ENCODE data around the gene TMPRSS2.

DNA sequence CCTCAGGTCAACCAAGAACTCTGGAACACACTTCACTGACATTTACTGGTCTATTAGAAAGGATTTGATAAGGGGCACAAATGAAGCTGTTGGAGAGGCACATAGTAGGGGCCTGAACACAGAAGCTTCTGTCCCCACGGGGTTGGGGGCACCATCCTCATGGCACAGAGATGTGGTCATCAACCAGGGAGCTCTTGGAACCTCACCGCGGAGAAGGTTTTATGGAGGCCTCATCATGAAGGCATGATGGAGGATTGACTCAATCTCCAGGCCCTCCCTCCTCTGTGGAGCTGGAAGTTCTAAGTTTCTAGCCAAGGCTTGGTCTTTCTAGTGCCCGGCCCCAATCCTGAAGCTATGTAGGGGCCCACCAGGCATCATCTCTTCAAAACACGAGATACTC is 58.3 kb downstream of the TMPRSS2 start:
- TF ChIP-seq, protein P1, sequence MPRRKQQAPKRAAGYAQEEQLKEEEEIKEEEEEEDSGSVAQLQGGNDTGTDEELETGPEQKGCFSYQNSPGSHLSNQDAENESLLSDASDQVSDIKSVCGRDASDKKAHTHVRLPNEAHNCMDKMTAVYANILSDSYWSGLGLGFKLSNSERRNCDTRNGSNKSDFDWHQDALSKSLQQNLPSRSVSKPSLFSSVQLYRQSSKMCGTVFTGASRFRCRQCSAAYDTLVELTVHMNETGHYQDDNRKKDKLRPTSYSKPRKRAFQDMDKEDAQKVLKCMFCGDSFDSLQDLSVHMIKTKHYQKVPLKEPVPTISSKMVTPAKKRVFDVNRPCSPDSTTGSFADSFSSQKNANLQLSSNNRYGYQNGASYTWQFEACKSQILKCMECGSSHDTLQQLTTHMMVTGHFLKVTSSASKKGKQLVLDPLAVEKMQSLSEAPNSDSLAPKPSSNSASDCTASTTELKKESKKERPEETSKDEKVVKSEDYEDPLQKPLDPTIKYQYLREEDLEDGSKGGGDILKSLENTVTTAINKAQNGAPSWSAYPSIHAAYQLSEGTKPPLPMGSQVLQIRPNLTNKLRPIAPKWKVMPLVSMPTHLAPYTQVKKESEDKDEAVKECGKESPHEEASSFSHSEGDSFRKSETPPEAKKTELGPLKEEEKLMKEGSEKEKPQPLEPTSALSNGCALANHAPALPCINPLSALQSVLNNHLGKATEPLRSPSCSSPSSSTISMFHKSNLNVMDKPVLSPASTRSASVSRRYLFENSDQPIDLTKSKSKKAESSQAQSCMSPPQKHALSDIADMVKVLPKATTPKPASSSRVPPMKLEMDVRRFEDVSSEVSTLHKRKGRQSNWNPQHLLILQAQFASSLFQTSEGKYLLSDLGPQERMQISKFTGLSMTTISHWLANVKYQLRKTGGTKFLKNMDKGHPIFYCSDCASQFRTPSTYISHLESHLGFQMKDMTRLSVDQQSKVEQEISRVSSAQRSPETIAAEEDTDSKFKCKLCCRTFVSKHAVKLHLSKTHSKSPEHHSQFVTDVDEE (CRISPR knock-in tag; IDR thresholded peaks at IDR 0.05), result no peak
- no peak for TF ChIP-seq ZNF565 (CRISPR knock-in tag; conservative IDR thresholded peaks at IDR 0.05; ENCODE audit: low read depth)
- TF ChIP-seq, protein P2, sequence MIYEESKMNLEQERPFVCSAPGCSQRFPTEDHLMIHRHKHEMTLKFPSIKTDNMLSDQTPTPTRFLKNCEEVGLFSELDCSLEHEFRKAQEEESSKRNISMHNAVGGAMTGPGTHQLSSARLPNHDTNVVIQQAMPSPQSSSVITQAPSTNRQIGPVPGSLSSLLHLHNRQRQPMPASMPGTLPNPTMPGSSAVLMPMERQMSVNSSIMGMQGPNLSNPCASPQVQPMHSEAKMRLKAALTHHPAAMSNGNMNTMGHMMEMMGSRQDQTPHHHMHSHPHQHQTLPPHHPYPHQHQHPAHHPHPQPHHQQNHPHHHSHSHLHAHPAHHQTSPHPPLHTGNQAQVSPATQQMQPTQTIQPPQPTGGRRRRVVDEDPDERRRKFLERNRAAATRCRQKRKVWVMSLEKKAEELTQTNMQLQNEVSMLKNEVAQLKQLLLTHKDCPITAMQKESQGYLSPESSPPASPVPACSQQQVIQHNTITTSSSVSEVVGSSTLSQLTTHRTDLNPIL (CRISPR knock-in tag; IDR thresholded peaks at IDR 0.05; ENCODE audit: low read depth), result no peak
- no peak for TF ChIP-seq ZFP3 (CRISPR knock-in tag; IDR thresholded peaks at IDR 0.05)
- no peak for TF ChIP-seq TCF4 (CRISPR knock-in tag; IDR thresholded peaks at IDR 0.05; ENCODE audit: borderline replicate concordance)
- no peak for TF ChIP-seq ZFP30 (CRISPR knock-in tag; IDR thresholded peaks at IDR 0.05)
- no peak for TF ChIP-seq ZNF70 (CRISPR knock-in tag; IDR thresholded peaks at IDR 0.05)
- TF ChIP-seq RARB (CRISPR knock-in tag; IDR thresholded peaks at IDR 0.05), result no peak
- TF ChIP-seq ZNF8 (CRISPR knock-in tag; IDR thresholded peaks at IDR 0.05), result no peak
- TF ChIP-seq, protein P3, sequence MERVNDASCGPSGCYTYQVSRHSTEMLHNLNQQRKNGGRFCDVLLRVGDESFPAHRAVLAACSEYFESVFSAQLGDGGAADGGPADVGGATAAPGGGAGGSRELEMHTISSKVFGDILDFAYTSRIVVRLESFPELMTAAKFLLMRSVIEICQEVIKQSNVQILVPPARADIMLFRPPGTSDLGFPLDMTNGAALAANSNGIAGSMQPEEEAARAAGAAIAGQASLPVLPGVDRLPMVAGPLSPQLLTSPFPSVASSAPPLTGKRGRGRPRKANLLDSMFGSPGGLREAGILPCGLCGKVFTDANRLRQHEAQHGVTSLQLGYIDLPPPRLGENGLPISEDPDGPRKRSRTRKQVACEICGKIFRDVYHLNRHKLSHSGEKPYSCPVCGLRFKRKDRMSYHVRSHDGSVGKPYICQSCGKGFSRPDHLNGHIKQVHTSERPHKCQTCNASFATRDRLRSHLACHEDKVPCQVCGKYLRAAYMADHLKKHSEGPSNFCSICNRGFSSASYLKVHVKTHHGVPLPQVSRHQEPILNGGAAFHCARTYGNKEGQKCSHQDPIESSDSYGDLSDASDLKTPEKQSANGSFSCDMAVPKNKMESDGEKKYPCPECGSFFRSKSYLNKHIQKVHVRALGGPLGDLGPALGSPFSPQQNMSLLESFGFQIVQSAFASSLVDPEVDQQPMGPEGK (CRISPR knock-in tag; IDR thresholded peaks at IDR 0.05; ENCODE audit: borderline replicate concordance), result no peak
- TF ChIP-seq, protein P4, sequence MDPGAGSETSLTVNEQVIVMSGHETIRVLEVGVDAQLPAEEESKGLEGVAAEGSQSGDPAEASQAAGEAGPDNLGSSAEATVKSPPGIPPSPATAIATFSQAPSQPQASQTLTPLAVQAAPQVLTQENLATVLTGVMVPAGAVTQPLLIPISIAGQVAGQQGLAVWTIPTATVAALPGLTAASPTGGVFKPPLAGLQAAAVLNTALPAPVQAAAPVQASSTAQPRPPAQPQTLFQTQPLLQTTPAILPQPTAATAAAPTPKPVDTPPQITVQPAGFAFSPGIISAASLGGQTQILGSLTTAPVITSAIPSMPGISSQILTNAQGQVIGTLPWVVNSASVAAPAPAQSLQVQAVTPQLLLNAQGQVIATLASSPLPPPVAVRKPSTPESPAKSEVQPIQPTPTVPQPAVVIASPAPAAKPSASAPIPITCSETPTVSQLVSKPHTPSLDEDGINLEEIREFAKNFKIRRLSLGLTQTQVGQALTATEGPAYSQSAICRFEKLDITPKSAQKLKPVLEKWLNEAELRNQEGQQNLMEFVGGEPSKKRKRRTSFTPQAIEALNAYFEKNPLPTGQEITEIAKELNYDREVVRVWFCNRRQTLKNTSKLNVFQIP (CRISPR knock-in tag; IDR thresholded peaks at IDR 0.05; ENCODE audit: borderline replicate concordance, low read depth), result no peak
- TF ChIP-seq ARNTL (CRISPR knock-in tag; IDR thresholded peaks at IDR 0.05; ENCODE audit: borderline replicate concordance, low read depth), result no peak

All from SK-N-SH treated with all-trans-retinoic acid at 6 μM for 48 hours (cell line).